NCI-H146 treated with DMSO at 0.1 percent for 48 hours (cell line): ENCODE data around the gene RAP1A.
"Not testable (repeated sequence)": the region's sequence is repeated elsewhere in the genome, so short reads cannot be mapped to it uniquely, and the experiment has no call there.

ENCODE experiments used
- DNase-seq: peaks from one replicate; lab custom pipeline; 2025; ENCODE audit not compliant: unreplicated experiment; lab: John Stamatoyannopoulos, UW

Gene RAP1A

GRCh38 chr1:111660204-111661150, 40.9 kb downstream of the RAP1A start:
- no peak for DNase-seq

- no peak for DNase-seq
These were observed 45.1 kb downstream of the RAP1A start for GRCh38 chr1:111664652-111665051.

- DNase-seq = no peak
These were observed 45.9 kb downstream of the RAP1A start for GRCh38 chr1:111665497-111665896.

GRCh38 chr1:111666828-111667227, 47.2 kb downstream of the RAP1A start:
- DNase-seq = no peak

- no peak for DNase-seq
These were observed 49.7 kb downstream of the RAP1A start for GRCh38 chr1:111669268-111669667.

- DNase-seq = no peak
These were observed 52.3 kb downstream of the RAP1A start for GRCh38 chr1:111671852-111672251.

- no peak for DNase-seq
These were observed 52.7 kb downstream of the RAP1A start for GRCh38 chr1:111672331-111672730.

GRCh38 chr1:111677604-111678003, 58.0 kb downstream of the RAP1A start:
- DNase-seq = no peak

GRCh38 chr1:111679541-111679940, 60.0 kb downstream of the RAP1A start:
- DNase-seq = no peak

GRCh38 chr1:111680212-111680800, 60.7 kb downstream of the RAP1A start:
- DNase-seq = not testable (repeated sequence)

GRCh38 chr1:111685293-111686153, 65.9 kb downstream of the RAP1A start:
- not testable (repeated sequence) for DNase-seq

- no peak for DNase-seq
These were observed 70.7 kb downstream of the RAP1A start for GRCh38 chr1:111690306-111690617.

- DNase-seq = no peak
These were observed 72.3 kb downstream of the RAP1A start for GRCh38 chr1:111691886-111692285.

GRCh38 chr1:111695801-111696200, 76.2 kb downstream of the RAP1A start:
- DNase-seq = no peak

GRCh38 chr1:111696330-111696729, 76.7 kb downstream of the RAP1A start:
- DNase-seq = no peak

- no peak for DNase-seq
These were observed 79.7 kb downstream of the RAP1A start for GRCh38 chr1:111699268-111699667.

- DNase-seq = no peak
These were observed 83.0 kb downstream of the RAP1A start for GRCh38 chr1:111702504-111703050.

GRCh38 chr1:111704240-111704639, 84.7 kb downstream of the RAP1A start:
- no peak for DNase-seq

GRCh38 chr1:111704776-111705175, 85.2 kb downstream of the RAP1A start:
- no peak for DNase-seq

GRCh38 chr1:111705841-111706240, 86.3 kb downstream of the RAP1A start:
- no peak for DNase-seq

- no peak for DNase-seq
These were observed 87.3 kb downstream of the RAP1A start for GRCh38 chr1:111706921-111707320.
